Loucy (cell line): Measurements from ENCODE around the gene SLC6A19.

Source experiments
- EZH2phosphoT487 ChIP-seq: fragments of 200-600 bp; IDR thresholded peaks from 2 replicates; pipeline ENCODE4 v1.6.1; 2018; ENCODE audit warnings: antibody characterized with exemption, mild to moderate bottlenecking, moderate library complexity, borderline replicate concordance
- TF ChIP-seq, protein P1 (sequence below): fragments of 200-600 bp; sonication (generic); conservative IDR thresholded peaks from 2 replicates; pipeline ENCODE4 v1.5.1; 2014; ENCODE audit warnings: mild to moderate bottlenecking, antibody characterized with exemption, low read length

GRCh38 chr5:1218351-1219080 is 17.1 kb downstream of the SLC6A19 start:
- TF ChIP-seq, protein P1, sequence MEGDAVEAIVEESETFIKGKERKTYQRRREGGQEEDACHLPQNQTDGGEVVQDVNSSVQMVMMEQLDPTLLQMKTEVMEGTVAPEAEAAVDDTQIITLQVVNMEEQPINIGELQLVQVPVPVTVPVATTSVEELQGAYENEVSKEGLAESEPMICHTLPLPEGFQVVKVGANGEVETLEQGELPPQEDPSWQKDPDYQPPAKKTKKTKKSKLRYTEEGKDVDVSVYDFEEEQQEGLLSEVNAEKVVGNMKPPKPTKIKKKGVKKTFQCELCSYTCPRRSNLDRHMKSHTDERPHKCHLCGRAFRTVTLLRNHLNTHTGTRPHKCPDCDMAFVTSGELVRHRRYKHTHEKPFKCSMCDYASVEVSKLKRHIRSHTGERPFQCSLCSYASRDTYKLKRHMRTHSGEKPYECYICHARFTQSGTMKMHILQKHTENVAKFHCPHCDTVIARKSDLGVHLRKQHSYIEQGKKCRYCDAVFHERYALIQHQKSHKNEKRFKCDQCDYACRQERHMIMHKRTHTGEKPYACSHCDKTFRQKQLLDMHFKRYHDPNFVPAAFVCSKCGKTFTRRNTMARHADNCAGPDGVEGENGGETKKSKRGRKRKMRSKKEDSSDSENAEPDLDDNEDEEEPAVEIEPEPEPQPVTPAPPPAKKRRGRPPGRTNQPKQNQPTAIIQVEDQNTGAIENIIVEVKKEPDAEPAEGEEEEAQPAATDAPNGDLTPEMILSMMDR: no peak
- TF ChIP-seq EZH2phosphoT487: no peak
